GM18858 (cell line): ENCODE data around the gene OR5B3.
"Not testable (repeated sequence)": the region's sequence is repeated elsewhere in the genome, so short reads cannot be mapped to it uniquely, and the experiment has no call there.

Experiments
- ATAC-seq: cut with Tn5 transposase; IDR thresholded peaks from one replicate; pipeline ENCODE4 v1.9.1; 2021; ENCODE audit not compliant: unreplicated experiment

Gene OR5B3

GRCh38 chr11:58406774-58407173 lies at the start of gene OR5B3:
Gene OR5B3 (minus strand): TSS chr11:58406874. CDS start chr11:58403409, 3,465 bp downstream.
- ATAC-seq: no peak

GRCh38 chr11:58451585-58451984 lies 44.9 kb upstream of the OR5B3 start:
- ATAC-seq: no peak

- no peak for ATAC-seq
Observed at GRCh38 chr11:58446294-58446693, 39.6 kb upstream of the OR5B3 start.

GRCh38 chr11:58444300-58444699 lies 37.6 kb upstream of the OR5B3 start:
- no peak for ATAC-seq

GRCh38 chr11:58442136-58442535 lies 35.5 kb upstream of the OR5B3 start, which contains the start of gene OR5B12:
Gene OR5B12 (minus strand): TSS chr11:58442236. CDS start chr11:58440151, 2,085 bp downstream.
- ATAC-seq: no peak

GRCh38 chr11:58438486-58438885 lies 31.8 kb upstream of the OR5B3 start:
- ATAC-seq: no peak

- no peak for ATAC-seq
Observed at GRCh38 chr11:58434217-58434616, 27.5 kb upstream of the OR5B3 start.

- peak; percentile 84 for ATAC-seq
Observed at GRCh38 chr11:58433638-58434203, 27.0 kb upstream of the OR5B3 start.

- ATAC-seq: no peak
Observed at GRCh38 chr11:58429273-58429672, 22.6 kb upstream of the OR5B3 start.

GRCh38 chr11:58428021-58428420 lies 21.3 kb upstream of the OR5B3 start, which contains the start of gene OR5B2:
Gene OR5B2 (minus strand): TSS chr11:58428121. CDS start chr11:58423261, 4,860 bp downstream.
- no peak for ATAC-seq

- not testable (repeated sequence) for ATAC-seq
Observed at GRCh38 chr11:58399622-58400021, 7.1 kb downstream of the OR5B3 start.

- no peak for ATAC-seq
Observed at GRCh38 chr11:58395581-58395980, 11.1 kb downstream of the OR5B3 start.

- no peak for ATAC-seq
Observed at GRCh38 chr11:58394195-58394594, 12.5 kb downstream of the OR5B3 start.

- no peak for ATAC-seq
Observed at GRCh38 chr11:58392746-58393145, 13.9 kb downstream of the OR5B3 start.

- no peak for ATAC-seq
Observed at GRCh38 chr11:58391879-58392278, 14.8 kb downstream of the OR5B3 start.

GRCh38 chr11:58390551-58391063 lies 16.1 kb downstream of the OR5B3 start:
- ATAC-seq: no peak

- ATAC-seq: no peak
Observed at GRCh38 chr11:58358969-58359368, 47.7 kb downstream of the OR5B3 start, which contains the start of gene OR5B17. Gene OR5B17 (minus strand): TSS chr11:58359069. CDS start chr11:58359069, 0 bp downstream.

GRCh38 chr11:58354727-58355126 lies 51.9 kb downstream of the OR5B3 start:
- no peak for ATAC-seq
